Liver (tissue), 9 donors: ENCODE data around the gene CCDC191. TPM values are rescaled to one million over a fixed set of nuclear protein-coding genes. Genes with fewer than 3 reads are reported as not detected.

Source experiments
- DNase-seq: peaks from one replicate; pipeline ENCODE4 v3.0.0-alpha.2; 2017; ENCODE audit warnings: low spot score
- H3K27ac ChIP-seq, 2 donors: one replicate each; pipeline ENCODE4 v1.7.0; 2013; ENCODE audit warnings: inconsistent platforms in 2 of 2, low read length in 2 of 2, control low read depth in 1 of 2, low read depth in 1 of 2, mild to moderate bottlenecking in 1 of 2
- H3K27me3 ChIP-seq, 4 donors: one replicate each; pipeline versions ENCODE4 v1.6.1 to v1.7.0; 2013; ENCODE audit warnings: low read length in 3 of 4, inconsistent platforms in 1 of 4, mild to moderate bottlenecking in 1 of 4, moderate library complexity in 1 of 4; ENCODE audit not compliant: control insufficient read depth in 4 of 4, insufficient read depth in 4 of 4
- H3K36me3 ChIP-seq, 4 donors: one replicate each; pipeline versions ENCODE4 v1.6.1 to v1.7.0; 2013; ENCODE audit warnings: low read length in 3 of 4, mild to moderate bottlenecking in 3 of 4, low read depth in 1 of 4, moderate library complexity in 1 of 4; ENCODE audit not compliant: control insufficient read depth in 4 of 4, insufficient read depth in 3 of 4
- H3K4me1 ChIP-seq, 4 donors: one replicate each; pipeline versions ENCODE4 v1.6.1 to v1.7.0; 2013; ENCODE audit warnings: low read length in 3 of 4, mild to moderate bottlenecking in 3 of 4, moderate library complexity in 1 of 4; ENCODE audit not compliant: control insufficient read depth in 4 of 4, insufficient read depth in 4 of 4
- H3K4me3 ChIP-seq, 3 donors: one replicate each; pipeline versions ENCODE4 v1.6.1 to v1.7.0; 2013; ENCODE audit warnings: low read length in 3 of 3, control low read depth in 1 of 3, low read depth in 1 of 3, mild to moderate bottlenecking in 1 of 3
- H3K9ac ChIP-seq, 2 donors: one replicate each; pipeline ENCODE4 v1.7.0; 2013; ENCODE audit warnings: low read length in 2 of 2, mild to moderate bottlenecking in 2 of 2, moderate library complexity in 2 of 2, control low read depth in 1 of 2, low read depth in 1 of 2
- H3K9me3 ChIP-seq, 4 donors: one replicate each; pipeline versions ENCODE4 v1.6.1 to v1.7.0; 2013; ENCODE audit warnings: low read length in 3 of 4; ENCODE audit not compliant: control insufficient read depth in 4 of 4
- EGR1 ChIP-seq, 2 donors: IDR thresholded peaks; 2 replicates each; pipeline ENCODE4 v1.6.1; 2016 to 2018; ENCODE audit warnings: antibody characterized with exemption in 2 of 2, low read depth in 2 of 2
- FOXA1 ChIP-seq: IDR thresholded peaks from 2 replicates; pipeline ENCODE4 v1.6.1; 2016; ENCODE audit warnings: antibody characterized with exemption
- FOXA2 ChIP-seq: IDR thresholded peaks from 2 replicates; pipeline ENCODE4 v1.6.1; 2016; ENCODE audit warnings: antibody characterized with exemption
- GABPA ChIP-seq, 2 donors: IDR thresholded peaks in 1 of 2; conservative IDR thresholded peaks in 1 of 2; 2 replicates each; pipeline ENCODE4 v1.6.1; 2016; ENCODE audit warnings: antibody characterized with exemption in 2 of 2, mild to moderate bottlenecking in 1 of 2, moderate library complexity in 1 of 2
- HNF4A ChIP-seq, 2 donors: conservative IDR thresholded peaks; 2 replicates each; pipeline ENCODE4 v1.6.1; 2016; ENCODE audit warnings: antibody characterized with exemption in 2 of 2, mild to moderate bottlenecking in 2 of 2
- HNF4G ChIP-seq: IDR thresholded peaks from 2 replicates; pipeline ENCODE4 v1.6.1; 2016; ENCODE audit warnings: antibody characterized with exemption
- JUND ChIP-seq, 2 donors: IDR thresholded peaks; 2 replicates each; pipeline ENCODE4 v1.6.1; 2016; ENCODE audit warnings: antibody characterized with exemption in 2 of 2
- MAX ChIP-seq: IDR thresholded peaks from 2 replicates; pipeline ENCODE4 v1.6.1; 2016; ENCODE audit warnings: antibody characterized with exemption
- NR2F2 ChIP-seq: IDR thresholded peaks from 2 replicates; pipeline ENCODE4 v1.6.1; 2016; ENCODE audit warnings: antibody characterized with exemption
- RAD21 ChIP-seq, 2 donors: IDR thresholded peaks; 2 replicates each; pipeline ENCODE4 v1.6.1; 2016; ENCODE audit warnings: antibody characterized with exemption in 2 of 2, mild to moderate bottlenecking in 2 of 2
- RXRA ChIP-seq, 2 donors: IDR thresholded peaks; 2 replicates each; pipeline ENCODE4 v1.6.1; 2017 to 2018; ENCODE audit warnings: antibody characterized with exemption in 2 of 2, mild to moderate bottlenecking in 1 of 2
- SP1 ChIP-seq: IDR thresholded peaks from 2 replicates; pipeline ENCODE4 v1.6.1; 2018; ENCODE audit warnings: antibody characterized with exemption, mild to moderate bottlenecking
- TAF1 ChIP-seq: conservative IDR thresholded peaks from 2 replicates; pipeline ENCODE4 v1.6.1; 2016; ENCODE audit warnings: antibody characterized with exemption, mild to moderate bottlenecking
- YY1 ChIP-seq: IDR thresholded peaks from 2 replicates; pipeline ENCODE4 v1.6.1; 2016; ENCODE audit warnings: antibody characterized with exemption, mild to moderate bottlenecking
- ZBTB33 ChIP-seq: IDR thresholded peaks from 2 replicates; pipeline ENCODE4 v1.6.1; 2016; ENCODE audit warnings: antibody characterized with exemption
- WGBS: extraction: QIAGEN DNeasy Blood & Tissue Kit; methylation state at CpG from one replicate; pipeline ENCODE4 v1.1.7; 2013; 5-methylcytosine and 5-hydroxymethylcytosine counted together
- polyA plus RNA-seq, 2 donors: library from polyadenylated mRNA; stranded (reverse) in 1 of 2; unstranded in 1 of 2; fragments of 200-250 nt in 1 of 2; fragments of >200 nt in 1 of 2; fragmentation: Nextera tagmentation in 1 of 2; extraction: Ambion mirVana in 1 of 2; gene quantifications; one replicate each; pipeline versions ENCODE4 v1.2.1 to v1.2.3, GENCODE V29; 2013 to 2015
- total RNA-seq, 2 donors: library from RNA; depleted of rRNA; stranded (reverse); fragments of >200 nt; gene quantifications; one replicate each; pipeline ENCODE4 v1.2.3, GENCODE V29; 2014
- TF ChIP-seq, protein P1 (sequence below): IDR thresholded peaks from 2 replicates; pipeline ENCODE4 v1.6.1; 2016; ENCODE audit warnings: antibody characterized with exemption, mild to moderate bottlenecking
- TF ChIP-seq, protein P2 (sequence below): IDR thresholded peaks from 2 replicates; pipeline ENCODE4 v1.6.1; 2016; ENCODE audit warnings: antibody characterized with exemption
- donor health status: healthy.
- donor health status: healthy.
- donor health status: healthy.
- donor health status: healthy.
- donor health status: healthy.

CCDC191 gene
- total and polyA plus RNA-seq, 4 donors, result 0.31 to 1.0 (median 0.80) TPM

- H3K36me3 ChIP-seq, result peaks cover 3 to 20% (median 12%) of the 10 kb centered on the region in 4 donors
- H3K27me3 ChIP-seq, result no peaks in the 10 kb centered on the region
- no peak overlapping the region for H3K9ac ChIP-seq
- no peak overlapping the region for H3K27ac ChIP-seq
- no peak for DNase-seq
- TF ChIP-seq EGR1 (IDR thresholded peaks at IDR 0.05; ENCODE audit: low read depth in 2 of 2) (no peak), HNF4A (conservative IDR thresholded peaks at IDR 0.05) (no peak), FOXA2 (no peak), YY1 (no peak), NR2F2 (no peak), HNF4G (no peak), TAF1 (no peak), SP1 (no peak)
- TF ChIP-seq, protein P1, sequence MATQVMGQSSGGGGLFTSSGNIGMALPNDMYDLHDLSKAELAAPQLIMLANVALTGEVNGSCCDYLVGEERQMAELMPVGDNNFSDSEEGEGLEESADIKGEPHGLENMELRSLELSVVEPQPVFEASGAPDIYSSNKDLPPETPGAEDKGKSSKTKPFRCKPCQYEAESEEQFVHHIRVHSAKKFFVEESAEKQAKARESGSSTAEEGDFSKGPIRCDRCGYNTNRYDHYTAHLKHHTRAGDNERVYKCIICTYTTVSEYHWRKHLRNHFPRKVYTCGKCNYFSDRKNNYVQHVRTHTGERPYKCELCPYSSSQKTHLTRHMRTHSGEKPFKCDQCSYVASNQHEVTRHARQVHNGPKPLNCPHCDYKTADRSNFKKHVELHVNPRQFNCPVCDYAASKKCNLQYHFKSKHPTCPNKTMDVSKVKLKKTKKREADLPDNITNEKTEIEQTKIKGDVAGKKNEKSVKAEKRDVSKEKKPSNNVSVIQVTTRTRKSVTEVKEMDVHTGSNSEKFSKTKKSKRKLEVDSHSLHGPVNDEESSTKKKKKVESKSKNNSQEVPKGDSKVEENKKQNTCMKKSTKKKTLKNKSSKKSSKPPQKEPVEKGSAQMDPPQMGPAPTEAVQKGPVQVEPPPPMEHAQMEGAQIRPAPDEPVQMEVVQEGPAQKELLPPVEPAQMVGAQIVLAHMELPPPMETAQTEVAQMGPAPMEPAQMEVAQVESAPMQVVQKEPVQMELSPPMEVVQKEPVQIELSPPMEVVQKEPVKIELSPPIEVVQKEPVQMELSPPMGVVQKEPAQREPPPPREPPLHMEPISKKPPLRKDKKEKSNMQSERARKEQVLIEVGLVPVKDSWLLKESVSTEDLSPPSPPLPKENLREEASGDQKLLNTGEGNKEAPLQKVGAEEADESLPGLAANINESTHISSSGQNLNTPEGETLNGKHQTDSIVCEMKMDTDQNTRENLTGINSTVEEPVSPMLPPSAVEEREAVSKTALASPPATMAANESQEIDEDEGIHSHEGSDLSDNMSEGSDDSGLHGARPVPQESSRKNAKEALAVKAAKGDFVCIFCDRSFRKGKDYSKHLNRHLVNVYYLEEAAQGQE, result no peak
- no peaks in the 10 kb centered on the region for H3K9me3 ChIP-seq
- WGBS, result 77% methylated on average over 7 of the region's 7 CpGs
- no peak overlapping the region for H3K4me3 ChIP-seq
- peaks cover 0 to 7% (median 3%) of the 10 kb centered on the region in 4 donors for H3K4me1 ChIP-seq
Observed at GRCh38 chr3:113953677-113954076, 102.6 kb downstream of the CCDC191 start.

DNA sequence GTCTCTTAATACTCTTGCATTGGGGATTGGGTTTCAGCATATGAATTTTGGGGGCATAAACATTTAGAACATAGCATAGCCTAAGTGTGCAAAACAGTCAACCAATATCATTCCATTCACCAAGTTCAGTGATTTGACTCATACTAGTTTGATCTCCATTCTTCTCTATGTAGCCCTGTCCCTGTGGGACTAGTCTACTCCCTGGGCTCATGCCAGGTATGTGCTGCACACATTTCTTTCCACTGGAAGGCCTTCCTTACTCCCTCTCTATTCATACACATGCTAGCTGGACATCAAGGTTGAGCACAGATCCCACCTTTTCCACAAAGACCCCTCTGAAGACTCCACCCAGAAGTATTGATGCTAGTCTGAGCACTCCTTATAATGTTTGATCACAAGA, 103.4 kb downstream of the CCDC191 start:
- peaks cover 0 to 13% (median 6%) of the 10 kb centered on the region in 4 donors for H3K4me1 ChIP-seq
- DNase-seq, result no peak
- H3K27me3 ChIP-seq, result no peaks in the 10 kb centered on the region
- TF ChIP-seq GABPA (IDR thresholded peaks at IDR 0.05 in 1 of 2, conservative IDR thresholded peaks at IDR 0.05 in 1 of 2) (no peak), TAF1 (no peak), NR2F2 (no peak), EGR1 (IDR thresholded peaks at IDR 0.05; ENCODE audit: low read depth in 2 of 2) (no peak), RAD21 (IDR thresholded peaks at IDR 0.05) (no peak), JUND (IDR thresholded peaks at IDR 0.05) (no peak), YY1 (no peak), FOXA1 (no peak), HNF4G (no peak), MAX (no peak), ZBTB33 (no peak), RXRA (IDR thresholded peaks at IDR 0.05) (no peak)
- TF ChIP-seq, protein P2, sequence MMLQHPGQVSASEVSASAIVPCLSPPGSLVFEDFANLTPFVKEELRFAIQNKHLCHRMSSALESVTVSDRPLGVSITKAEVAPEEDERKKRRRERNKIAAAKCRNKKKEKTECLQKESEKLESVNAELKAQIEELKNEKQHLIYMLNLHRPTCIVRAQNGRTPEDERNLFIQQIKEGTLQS, result no peak
- H3K9ac ChIP-seq, result no peak overlapping the region
- peaks cover 3 to 12% (median 7%) of the 10 kb centered on the region in 4 donors for H3K36me3 ChIP-seq
- H3K4me3 ChIP-seq, result no peak overlapping the region
- H3K9me3 ChIP-seq, result no peaks in the 10 kb centered on the region
- no peak overlapping the region for H3K27ac ChIP-seq
